HG02571 (cell line): ENCODE measurements around the gene TANC2.

Source experiments
- ATAC-seq: cut with Tn5 transposase; IDR thresholded peaks from one replicate; pipeline ENCODE4 v1.9.1; 2021; ENCODE audit warnings: mild to moderate bottlenecking, moderate library complexity; ENCODE audit not compliant: unreplicated experiment

Gene TANC2

DNA sequence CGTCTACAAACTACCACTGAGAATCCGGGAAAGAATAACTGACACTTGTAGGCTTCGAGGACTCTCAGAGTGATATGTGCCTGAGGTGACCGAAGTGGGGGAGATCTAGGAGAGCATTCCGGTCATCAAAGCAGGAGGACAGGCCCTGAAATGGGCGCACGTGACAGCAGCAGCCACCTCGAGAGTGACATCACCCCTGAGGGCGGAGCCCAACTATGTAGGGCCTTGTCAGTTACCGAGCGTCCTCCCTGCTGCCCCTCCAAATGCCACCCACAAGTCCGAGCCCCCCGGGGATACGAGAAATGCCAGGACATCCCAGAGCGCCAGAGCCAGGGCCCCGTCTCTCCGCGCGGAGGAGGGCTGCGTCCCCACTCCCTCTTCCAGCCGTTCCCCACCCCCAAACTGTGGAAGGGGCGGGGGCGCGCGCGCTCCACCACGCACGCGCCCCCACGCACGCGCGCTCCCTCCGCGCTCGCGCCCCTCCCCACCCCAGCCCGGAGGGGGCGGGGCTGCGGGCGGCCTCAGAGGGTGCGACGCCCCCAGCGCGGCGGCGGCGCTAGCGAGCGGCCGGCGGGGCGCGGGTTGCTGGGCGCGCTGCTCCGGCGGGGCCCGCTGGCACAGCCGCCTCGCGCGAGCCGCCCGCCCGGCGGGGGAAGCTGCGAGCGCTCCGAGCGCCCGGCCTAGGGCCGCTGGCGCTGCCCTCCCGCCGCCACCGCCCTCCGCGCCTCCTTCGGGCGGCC is at the start of gene TANC2:
TSS of gene TANC2 (plus strand) at position 550 of the 740 bp plus-strand sequence. CDS start 43,325 bp downstream, outside the sequence.
- ATAC-seq, result peak; percentile 59

DNA sequence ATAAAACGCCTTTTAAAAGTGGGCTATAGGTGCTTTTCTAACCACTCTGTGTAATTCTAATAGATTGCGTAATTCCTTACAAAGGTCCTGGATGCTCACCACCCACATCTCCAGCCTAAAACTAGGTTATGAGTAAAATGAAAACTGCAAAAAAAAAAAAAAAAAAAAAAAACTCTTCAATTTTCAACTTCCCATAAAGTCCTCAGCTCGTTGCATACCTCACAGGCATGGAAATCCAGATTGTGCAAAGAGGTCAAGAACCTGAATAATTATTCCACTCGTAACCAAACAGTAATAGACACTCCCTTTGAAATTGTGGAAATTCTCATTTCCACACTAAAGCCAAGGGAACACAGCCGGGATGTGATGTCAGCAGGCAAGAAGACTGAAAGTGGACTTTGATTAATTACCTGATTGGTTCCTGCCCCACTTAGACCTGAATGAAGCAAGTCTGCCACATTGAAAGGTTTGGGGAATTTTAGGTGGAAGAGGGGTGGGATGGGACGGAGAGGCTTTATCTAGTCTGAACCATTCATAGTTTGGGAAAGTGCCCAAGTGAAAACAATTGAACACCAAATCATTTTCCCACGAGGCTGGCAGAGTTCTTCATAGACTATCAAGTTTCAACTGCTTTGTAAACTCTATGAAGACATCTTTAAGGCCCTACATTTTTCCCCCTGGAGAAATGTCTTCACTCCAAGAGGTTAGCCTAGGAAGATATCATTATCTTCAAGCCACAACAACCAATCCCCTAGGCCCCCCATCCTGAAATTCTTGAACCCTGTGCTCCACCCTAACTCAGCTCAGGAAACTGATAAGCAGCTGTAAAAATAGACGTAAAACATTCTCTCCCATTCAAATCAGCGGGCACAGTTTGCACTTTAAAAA is 49.1 kb upstream of the TANC2 start:
- ATAC-seq, result no peak

DNA sequence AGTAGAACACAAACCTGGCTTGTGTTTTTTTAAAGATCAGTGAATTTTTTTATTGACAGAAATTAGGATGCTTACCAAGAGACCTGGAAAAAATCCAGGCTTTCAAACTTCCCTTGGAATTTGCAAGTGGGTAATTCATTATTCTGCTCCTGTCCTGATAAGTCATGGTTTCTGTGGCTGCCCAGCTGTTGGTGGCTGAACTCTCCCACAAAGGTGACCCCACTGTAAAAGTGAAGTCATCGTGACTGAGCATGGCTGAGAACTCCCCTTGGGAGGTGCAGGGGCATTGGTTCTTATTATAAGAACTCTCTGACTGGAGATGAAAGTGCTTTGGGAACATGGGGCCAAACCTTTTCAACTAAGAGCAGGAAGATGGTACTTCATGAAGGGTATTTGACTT is 46.6 kb upstream of the TANC2 start:
- ATAC-seq, result no peak

DNA sequence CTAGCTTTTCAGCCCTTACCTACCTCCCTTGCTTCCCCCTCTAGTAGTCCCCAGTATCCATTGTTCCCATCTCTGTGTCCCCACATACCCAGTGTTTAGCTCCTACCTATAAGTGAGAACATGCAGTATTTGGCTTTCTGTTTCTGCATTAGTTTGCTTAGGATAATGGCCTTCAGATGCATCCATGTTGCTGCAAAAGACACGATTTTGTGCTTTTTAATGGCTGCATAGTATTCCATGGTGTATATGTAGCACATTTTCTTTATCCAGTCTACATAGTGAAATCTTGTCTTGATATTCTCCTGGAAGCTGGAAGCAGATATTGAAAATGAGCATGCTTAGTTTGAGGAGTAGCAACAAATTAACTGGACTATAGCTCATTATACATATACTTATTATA is 45.7 kb upstream of the TANC2 start:
- no peak for ATAC-seq

DNA sequence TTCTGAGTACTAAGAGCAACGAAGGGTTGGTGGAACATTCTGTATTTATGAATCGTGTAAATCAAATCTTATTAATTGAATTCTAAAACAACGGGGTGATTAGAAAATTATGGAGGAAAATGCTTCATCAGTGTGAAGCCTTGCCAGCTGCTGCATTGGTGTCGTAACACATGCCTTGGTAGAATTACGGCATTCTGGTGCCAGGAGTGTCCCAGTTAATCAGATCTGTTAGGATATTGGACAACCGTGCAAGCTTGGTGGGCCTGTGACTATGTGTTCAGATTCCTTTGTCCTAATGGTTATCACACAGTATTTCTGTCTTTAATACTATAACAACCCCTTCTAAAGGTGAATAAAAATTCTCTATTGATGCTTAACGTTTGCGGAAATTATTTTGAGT is 44.2 kb upstream of the TANC2 start:
- no peak for ATAC-seq

DNA sequence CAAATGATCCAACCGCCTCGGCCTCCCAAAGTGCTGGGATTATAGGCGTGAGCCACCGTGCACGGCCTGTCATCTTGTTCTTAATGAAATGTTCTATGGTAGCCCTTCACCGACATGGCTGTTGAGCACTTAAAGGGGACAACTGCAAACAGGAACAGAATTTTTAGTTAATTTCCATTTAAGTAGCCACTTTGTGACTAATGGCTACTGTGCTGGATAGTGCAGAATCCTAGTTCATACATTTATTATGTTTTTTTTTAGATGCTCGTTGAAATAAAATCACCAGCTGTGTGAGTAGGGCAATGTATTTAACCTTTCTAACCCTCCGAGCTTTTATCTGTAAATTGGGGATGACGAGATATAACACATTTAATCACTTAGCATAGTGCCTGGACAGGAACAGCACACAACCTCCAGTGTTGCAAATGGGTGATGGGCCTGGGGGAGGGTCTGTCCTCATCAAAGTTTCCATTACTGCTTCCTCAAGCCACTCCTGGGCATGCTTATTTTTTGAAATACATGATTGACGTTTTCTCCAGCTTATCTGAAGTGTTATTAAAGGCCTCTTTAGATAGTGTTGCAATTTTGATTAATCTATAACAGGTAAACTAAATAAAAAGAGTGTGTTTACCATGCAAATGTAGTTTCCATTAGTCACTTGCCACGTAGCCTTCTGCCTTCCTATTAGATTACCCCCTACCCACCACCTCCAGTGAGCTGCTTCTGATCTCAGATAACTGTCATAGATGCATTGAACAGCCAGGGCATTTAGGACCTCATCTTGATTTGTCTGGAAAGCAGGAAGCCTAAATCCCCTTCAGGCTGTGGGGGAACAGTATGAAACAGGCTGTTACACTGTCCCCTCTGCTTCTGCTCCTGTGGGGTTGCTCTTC is 42.5 kb upstream of the TANC2 start:
- ATAC-seq, result no peak

DNA sequence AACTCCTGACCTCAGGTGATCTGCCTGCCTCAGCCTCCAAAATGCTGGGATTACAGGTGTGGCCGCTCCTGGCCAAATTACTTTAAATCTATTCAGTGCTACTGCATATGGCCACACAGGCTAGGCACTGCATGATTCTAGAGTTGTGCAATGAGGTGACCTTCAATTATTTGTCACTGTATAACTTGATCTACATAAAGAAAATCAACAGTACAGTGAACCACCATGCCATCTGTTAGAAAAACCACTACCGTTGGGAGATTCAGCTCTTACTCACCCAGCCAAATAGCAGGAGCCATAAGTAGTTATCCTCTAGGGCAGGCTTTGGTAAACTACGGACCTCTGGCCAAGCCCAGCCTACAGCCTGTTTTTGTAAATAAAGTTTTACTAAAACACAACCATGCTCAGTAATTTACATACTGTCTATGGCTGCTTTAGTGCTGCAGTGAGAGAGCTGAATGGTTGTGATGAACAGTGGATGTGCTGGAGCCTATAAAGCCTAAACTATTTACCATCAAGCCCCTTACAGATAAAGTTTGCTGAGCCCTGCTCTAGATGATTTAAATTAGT is 40.7 kb upstream of the TANC2 start:
- ATAC-seq, result no peak

DNA sequence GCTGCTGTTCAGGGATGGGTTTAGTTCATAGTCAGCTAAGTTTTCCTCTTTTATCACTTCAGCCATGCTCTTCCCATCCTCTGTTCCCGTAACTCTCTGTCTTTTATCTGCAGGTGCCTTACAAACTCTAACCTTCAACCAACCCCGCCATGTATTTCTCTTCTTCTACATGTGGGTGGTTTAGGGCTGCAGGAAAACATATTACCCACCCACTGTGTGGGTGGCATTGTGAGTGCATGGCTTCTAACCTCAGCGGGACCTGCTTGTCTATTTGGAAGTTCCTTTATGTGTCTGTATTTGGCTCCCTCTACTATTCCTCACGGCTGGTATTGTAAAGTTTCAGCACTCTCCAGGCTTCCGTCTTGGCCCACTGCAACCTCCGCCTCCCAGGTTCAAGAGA is 39.0 kb upstream of the TANC2 start:
- no peak for ATAC-seq

DNA sequence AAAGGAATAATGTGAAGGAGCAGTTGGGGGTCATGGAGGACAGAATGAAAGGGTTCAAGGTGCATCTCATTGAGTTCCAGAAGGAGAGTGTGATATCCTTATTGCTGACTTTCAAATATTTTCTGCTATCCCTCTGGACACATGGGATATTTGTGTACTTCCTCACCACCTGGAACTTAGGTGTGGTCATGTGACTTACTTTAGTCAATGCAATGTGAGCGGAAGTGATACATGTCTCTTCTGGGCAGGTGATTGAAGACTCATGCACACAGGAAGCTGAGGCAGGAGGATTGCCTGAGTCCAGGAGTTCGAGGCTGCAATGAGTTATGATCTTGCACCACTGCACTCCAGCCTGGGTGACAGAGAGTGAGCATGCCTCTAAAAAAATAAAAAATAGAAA is 36.7 kb upstream of the TANC2 start:
- no peak for ATAC-seq

DNA sequence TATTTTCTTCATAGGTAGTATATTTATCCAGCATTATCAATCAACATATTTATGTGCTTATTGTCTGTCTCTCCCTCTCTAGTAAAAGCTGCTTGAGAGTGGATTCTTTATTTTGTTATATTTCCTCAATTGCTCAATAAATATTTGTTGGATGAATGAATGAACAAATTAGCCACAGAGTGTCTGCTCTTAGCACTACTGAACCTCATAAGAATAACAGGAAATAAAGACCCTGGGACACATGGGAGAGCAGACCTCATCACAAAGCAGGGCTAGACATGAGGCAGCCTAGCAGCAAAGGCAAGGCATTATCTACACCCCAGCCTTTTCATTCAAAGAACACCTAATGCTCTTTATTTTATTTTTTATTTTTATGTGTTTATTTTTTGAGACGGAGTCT is 34.9 kb upstream of the TANC2 start:
- no peak for ATAC-seq

DNA sequence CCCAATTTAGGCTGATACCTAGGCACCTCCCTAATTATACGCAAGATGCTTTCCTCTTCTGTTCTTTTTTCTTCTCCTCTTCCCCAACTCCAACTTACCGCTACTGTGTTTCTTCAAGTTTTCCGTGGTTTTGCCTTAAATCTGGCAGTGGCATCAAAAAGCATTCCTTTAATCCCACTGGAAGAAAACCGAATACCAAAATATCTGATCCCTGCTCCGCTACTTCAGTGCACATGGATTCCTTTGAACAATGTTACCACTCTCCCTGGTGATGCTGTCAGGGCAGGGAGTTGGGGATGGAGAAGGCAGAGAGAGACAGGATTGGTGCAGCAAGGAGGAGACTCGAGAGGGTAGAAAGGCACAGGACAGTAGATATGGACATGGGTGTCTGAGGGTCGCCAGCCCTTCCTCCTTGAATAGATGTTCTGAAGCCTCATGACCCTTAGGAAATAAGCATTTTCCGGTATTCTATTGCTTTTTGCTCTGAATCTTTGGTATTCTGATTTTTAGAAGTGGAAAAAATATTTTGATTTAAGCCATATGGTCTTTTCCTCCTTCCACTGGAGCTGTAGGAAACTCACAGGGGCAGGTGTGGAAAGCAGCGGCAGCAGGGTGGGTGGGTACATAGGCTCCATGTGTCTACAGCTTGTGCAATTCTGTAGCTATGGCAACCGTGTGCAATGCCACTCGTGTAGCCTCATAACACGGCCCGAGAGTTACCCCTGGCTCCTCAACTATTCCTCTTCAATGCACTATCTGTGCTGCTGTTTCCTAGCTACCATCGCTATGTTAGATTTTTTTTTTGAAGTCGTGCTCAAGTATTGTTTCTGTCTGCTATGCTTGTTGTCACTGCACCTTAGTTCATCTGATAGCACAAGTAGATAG is 32.3 kb upstream of the TANC2 start:
- no peak for ATAC-seq

DNA sequence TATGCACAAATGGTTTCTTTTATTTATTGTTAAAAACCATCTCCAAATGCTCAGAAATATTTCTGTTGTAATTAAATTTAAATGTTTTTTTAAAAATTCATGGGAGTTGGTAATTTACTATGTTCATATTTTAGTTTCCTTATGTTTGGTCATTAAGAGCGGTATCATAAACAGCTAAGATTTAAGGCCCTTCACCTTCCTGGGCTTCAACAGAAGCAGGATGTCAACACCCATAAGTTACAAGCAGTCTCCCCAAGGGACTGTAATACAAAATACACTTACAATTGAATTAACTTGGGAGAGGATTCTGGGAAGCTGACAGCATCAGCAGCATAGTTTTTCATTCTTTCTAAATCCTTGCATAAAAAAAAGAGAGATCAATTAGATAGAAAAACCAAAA is 30.9 kb upstream of the TANC2 start:
- ATAC-seq, result no peak

DNA sequence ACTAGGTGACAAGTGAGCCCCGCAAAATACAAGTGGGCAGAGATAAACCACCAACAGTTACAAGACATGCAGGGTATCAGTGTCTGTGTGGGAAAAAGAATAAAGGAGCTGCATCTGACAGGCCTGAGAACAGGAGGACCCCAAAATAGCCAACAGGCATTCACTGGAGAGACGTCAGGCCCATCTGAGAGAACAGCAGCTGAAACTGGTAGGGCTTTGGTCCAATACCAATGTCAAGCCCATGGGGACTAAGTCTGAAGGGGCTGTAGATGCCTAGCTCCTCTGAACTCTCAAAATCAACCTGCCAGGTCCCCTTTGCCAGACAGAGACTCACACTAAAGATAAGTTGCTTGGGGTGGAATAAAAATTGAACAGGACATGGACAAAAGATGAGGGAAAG is 30.5 kb upstream of the TANC2 start:
- ATAC-seq, result no peak

DNA sequence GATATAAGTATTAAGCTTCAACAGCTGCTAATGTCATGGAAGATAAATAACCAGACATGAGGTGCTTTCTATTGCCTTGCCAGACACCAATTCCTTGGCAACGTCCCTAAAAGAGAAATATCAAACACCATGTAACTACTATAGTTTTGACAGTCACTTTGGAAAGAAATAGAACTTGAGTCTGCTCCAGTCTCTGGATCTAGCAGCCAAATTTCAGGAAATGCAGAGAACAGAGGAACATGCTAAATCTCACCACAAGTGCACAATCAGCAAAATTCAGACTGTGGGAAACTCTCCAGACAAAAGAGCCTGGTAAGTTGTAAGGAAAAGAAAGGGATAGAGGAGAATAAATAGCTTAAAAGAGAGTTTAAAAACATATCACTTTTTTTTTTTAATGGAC is 28.4 kb upstream of the TANC2 start:
- no peak for ATAC-seq

DNA sequence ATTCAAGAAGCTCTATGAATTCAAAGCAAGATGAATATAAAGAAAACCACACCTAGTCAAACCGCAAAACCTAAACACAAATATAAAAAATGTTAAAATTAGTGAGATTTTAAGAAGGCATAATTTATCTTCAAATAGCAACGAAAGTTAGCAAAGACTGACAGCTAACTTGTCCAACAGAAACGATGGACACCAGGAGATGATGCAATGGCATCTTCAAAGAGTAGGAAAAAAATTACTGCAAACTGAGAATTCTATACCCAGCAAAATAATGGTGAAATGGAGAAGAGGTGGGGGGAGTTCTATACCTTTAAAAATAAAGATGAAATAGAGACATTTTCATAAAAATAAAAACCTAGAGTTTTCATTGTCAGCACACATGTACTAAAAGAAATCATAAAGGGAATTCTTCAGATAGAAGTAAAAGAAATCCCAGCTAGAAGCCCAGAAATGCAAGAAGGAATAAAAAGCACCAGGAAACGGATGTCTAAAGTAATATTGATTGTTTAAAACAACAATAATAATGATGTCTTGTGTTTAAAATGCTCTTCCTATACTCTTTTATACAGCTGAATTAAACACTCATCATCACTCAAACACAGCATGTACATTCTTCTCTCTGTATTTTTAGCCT is 24.6 kb upstream of the TANC2 start:
- ATAC-seq, result no peak

DNA sequence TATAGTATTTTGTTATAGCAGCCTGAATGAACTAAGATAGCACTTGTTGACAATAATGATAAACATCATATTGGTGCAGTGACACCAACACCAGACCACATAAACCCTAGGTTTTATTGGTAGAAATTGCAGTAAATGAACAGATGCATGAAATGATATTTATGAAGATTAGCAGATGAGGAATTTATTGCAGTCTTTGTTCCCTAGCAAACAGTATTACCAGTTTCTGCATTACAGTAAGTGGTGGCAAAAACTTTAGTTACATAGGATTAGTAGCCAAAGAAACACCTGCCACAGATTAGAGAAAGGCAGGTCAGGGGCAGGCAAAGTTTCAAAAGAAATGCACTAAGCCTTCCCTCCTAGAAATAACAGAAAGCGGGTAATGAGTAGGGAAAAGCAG is 17.7 kb upstream of the TANC2 start:
- ATAC-seq, result no peak

DNA sequence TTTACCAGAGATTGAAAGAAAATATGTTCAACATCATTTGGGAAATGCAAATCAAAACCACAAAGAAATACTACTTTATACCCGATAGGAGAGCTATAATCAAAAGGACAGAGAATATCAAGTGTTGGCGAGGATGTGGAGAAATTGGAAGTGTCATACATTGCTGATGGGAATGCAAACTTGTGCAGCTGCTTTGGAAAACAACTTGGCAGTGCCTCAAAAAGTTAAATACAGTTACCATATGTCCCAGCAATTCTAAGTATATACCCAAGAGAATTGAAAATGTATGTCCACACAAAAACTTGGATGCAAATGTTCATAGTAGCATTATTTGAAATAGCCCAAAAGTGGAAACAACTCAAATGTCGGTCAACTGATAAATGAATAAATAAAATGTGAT is 17.0 kb upstream of the TANC2 start:
- ATAC-seq, result no peak

DNA sequence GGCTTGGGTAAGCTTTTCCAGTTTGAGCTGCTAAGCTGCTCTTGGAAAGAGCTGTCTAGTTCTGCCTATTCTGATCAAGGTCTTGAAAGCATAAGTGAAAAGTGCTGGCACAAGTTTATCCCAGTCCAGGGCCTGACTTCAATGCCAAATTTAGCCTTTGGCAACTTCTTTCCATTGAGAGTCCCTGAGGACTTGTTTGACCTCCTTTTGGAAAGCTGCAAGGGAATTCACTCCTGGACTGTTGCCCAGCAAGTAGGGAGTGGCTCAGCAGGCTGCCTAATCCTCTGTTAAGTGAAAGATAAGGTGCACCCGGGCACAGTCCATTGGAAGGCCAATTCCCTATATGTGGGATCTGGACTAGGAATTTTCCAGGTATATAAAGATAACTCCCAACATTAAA is 16.0 kb upstream of the TANC2 start:
- ATAC-seq, result no peak

DNA sequence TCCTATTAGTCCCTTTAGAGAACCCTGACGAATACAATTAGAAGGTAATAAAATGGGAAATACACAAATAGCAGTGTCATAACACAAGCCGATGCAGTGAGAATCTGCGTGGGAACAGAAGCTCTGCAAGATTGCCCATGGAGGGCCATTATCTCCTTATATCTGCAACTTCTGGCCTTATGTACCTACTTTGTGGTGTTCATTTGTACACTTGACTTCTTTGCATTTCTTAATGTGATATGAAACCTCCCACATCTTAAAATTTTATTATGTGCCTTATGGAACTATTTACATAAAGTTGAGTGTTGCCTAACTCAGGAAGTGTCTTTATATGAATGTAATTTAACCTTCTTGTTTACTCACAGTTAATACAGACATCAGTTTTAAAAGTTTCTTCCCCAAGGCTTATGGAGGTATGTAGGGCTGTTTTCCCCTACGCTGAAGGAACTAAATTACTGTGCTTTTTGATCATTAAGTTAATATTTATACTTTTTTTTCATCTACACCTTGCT is 10.1 kb upstream of the TANC2 start:
- ATAC-seq, result no peak
